ENCODE results near the gene PRR7. TPM values are rescaled to one million over a fixed set of nuclear protein-coding genes. Genes with fewer than 3 reads are reported as not detected.

PRR7 gene
- total RNA-seq, 4 donors from 2014 or later: 5.0 to 7.7 (median 6.4) TPM

- Histone ChIP-seq H3K9me3 (no peaks in the 10 kb centered on the region), H3K27me3 (no peaks in the 10 kb centered on the region), H3K27ac (peak overlapping the region; percentile 38 to 75 (median 67)), H3K36me3 (peaks cover 0 to 23% (median 3%) of the 10 kb centered on the region in 3 donors), H3K4me1 (peaks cover 11 to 74% (median 22%) of the 10 kb centered on the region in 3 donors), H3K4me3 (no peak overlapping the region)
- intact Hi-C loops (cut with DNase I): no loop called here
- no peak for DNase-seq
- WGBS, 2 donors: 51 to 66% methylated on average over 13 to 14 of the region's 14 CpGs
- TF ChIP-seq CTCF (IDR thresholded peaks at IDR 0.05) (no peak), POLR2A (IDR thresholded peaks at IDR 0.05) (no peak)
Measured at GRCh38 chr5:177479774-177480173, 33.2 kb downstream of the PRR7 start.

GRCh38 chr5:177482359-177482795 is 35.8 kb downstream of the PRR7 start:
- TF ChIP-seq POLR2A (IDR thresholded peaks at IDR 0.05) (no peak), CTCF (IDR thresholded peaks at IDR 0.05) (no peak)
- intact Hi-C loops (cut with DNase I): no loop called here
- no peak overlapping the region for H3K4me3 ChIP-seq
- no peaks in the 10 kb centered on the region for H3K9me3 ChIP-seq
- H3K4me1 ChIP-seq: peaks cover 11 to 52% (median 22%) of the 10 kb centered on the region in 3 donors
- H3K27ac ChIP-seq: peak overlapping the region in 1 of 4 donors; percentile 21
- no peaks in the 10 kb centered on the region for H3K27me3 ChIP-seq
- peaks cover 4 to 49% (median 5%) of the 10 kb centered on the region in 3 donors for H3K36me3 ChIP-seq
- no peak for DNase-seq
- 77 to 87% methylated on average over 10 of the region's 10 CpGs for WGBS, 2 donors

- 90 to 100% methylated on average over 3 of the region's 9 CpGs for WGBS, 2 donors
Measured at GRCh38 chr5:177483042-177483441, 36.4 kb downstream of the PRR7 start.

GRCh38 chr5:177483994-177484901 is 37.6 kb downstream of the PRR7 start:
- H3K27ac ChIP-seq: peak overlapping the region in 2 of 4 donors; percentile 4 to 19
- H3K4me1 ChIP-seq: peaks cover 4 to 33% (median 10%) of the 10 kb centered on the region in 3 donors
- H3K4me3 ChIP-seq: no peak overlapping the region
- 66 to 72% methylated on average over 14 to 15 of the region's 22 CpGs for WGBS, 2 donors
- peaks cover 15 to 68% (median 21%) of the 10 kb centered on the region in 3 donors for H3K36me3 ChIP-seq
- intact Hi-C loops (cut with DNase I): no loop called here
- no peaks in the 10 kb centered on the region for H3K9me3 ChIP-seq
- no peak for DNase-seq
- no peaks in the 10 kb centered on the region for H3K27me3 ChIP-seq
- TF ChIP-seq CTCF (IDR thresholded peaks at IDR 0.05): no peak
- TF ChIP-seq POLR2A (IDR thresholded peaks at IDR 0.05): no peak

More at GRCh38 chr5:177483042-177483441, 36.4 kb downstream of the PRR7 start:
- H3K27me3 ChIP-seq: no peaks in the 10 kb centered on the region
- no peak for DNase-seq
- H3K9me3 ChIP-seq: no peaks in the 10 kb centered on the region
- no peak overlapping the region for H3K4me3 ChIP-seq
- H3K27ac ChIP-seq: peak overlapping the region in 1 of 4 donors; percentile 19
- TF ChIP-seq CTCF (IDR thresholded peaks at IDR 0.05) (no peak), POLR2A (IDR thresholded peaks at IDR 0.05) (no peak)
- intact Hi-C loops (cut with DNase I): no loop called here
- H3K4me1 ChIP-seq: peaks cover 11 to 45% (median 19%) of the 10 kb centered on the region in 3 donors
- H3K36me3 ChIP-seq: peaks cover 10 to 56% (median 12%) of the 10 kb centered on the region in 3 donors

Measured in esophagus squamous epithelium (tissue), 5 donors.